Type B pancreatic cell (in vitro differentiated cells): ENCODE measurements around the gene AMHR2. TPM values are rescaled to one million over a fixed set of nuclear protein-coding genes. Genes with fewer than 3 reads are reported as not detected.

Experiments
- DNase-seq: peaks from one replicate; pipeline ENCODE4 v3.0.0; 2021; ENCODE audit warnings: mixed read lengths; ENCODE audit not compliant: unreplicated experiment; ENCODE audit errors: extremely low spot score
- H3K27ac Mint-ChIP-seq: 2 replicates; pipeline ENCODE4 v1.8.0; 2021; ENCODE audit warnings: mild to moderate bottlenecking, mixed read lengths
- H3K27me3 Mint-ChIP-seq: 2 replicates; pipeline ENCODE4 v1.8.0; 2021; ENCODE audit warnings: mixed read lengths
- H3K36me3 Mint-ChIP-seq: 2 replicates; pipeline ENCODE4 v1.8.0; 2021; ENCODE audit warnings: mixed read lengths
- H3K4me1 Mint-ChIP-seq: one replicate; pipeline ENCODE4 v1.8.0; 2021; ENCODE audit warnings: mixed read lengths; ENCODE audit not compliant: unreplicated experiment
- H3K4me3 Mint-ChIP-seq: 2 replicates; pipeline ENCODE4 v1.8.0; 2021; ENCODE audit warnings: mild to moderate bottlenecking, mixed read lengths
- H3K9me3 Mint-ChIP-seq: 2 replicates; pipeline ENCODE4 v1.8.0; 2021; ENCODE audit warnings: mixed read lengths
- total RNA-seq: library from RNA; stranded (reverse); gene quantifications from 2 replicates; pipeline ENCODE4 v1.2.1, GENCODE V29; 2021; ENCODE audit warnings: low replicate concordance
- TF ChIP-seq, protein P1 (sequence below): fragments of 200-600 bp; sonication (generic); conservative IDR thresholded peaks from 2 replicates; pipeline ENCODE4 v1.5.0; 2021; ENCODE audit warnings: antibody characterized with exemption, mild to moderate bottlenecking

AMHR2 gene
- total RNA-seq, 1 donor from 2014 or later: 1.6 TPM

DNA sequence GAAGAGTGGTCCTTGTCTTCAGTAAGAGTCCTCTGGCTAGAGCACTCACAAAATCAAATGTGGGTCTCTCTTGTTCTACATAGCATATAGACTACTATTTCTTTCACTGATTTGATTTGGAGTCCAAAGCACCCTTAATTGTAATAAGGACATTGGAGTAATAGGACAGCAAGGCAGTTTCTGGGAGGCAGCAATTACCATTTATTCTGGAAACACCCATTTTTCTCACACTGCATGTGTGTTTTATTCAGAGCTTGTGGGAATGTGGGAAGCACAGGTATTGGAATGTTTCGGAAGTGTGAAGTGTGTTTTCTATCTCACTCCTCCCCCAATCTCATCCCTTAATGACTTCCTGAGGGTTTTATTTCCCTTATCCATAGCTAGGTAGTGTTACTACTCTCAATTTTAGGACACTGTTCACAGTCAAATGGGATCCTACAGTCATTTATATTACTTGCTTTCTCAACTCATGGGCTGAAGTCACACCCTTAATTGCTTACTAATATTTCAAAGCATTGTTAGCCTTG is 48.5 kb downstream of the AMHR2 start:
- no peak overlapping the region for H3K4me3 Mint-ChIP-seq

DNA sequence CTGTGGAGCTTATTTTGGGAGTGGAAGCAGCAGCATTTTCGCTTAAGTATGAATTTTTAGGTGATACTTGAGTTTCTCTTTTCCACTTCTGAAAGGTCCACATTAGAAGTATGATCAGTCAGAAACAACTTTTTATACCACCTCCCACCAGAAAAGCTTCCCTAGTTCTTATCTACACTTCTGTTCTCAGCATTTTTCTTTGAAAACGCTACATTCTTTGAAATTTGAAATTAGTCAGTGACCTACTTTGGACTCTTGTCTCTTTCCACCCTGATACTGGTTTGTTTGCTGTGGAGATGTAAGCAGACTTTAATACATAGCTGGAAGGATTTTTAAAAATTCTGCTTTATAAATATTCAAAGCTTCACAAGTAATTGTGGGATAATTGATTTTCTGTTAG is 50.4 kb downstream of the AMHR2 start:
- Mint-ChIP-seq H3K36me3 (peaks cover 45% of the 10 kb centered on the region), H3K4me3 (no peak overlapping the region), H3K27ac (peak overlapping the region; percentile 17), H3K9me3 (no peaks in the 10 kb centered on the region), H3K27me3 (no peaks in the 10 kb centered on the region), H3K4me1 (peaks cover 13% of the 10 kb centered on the region)
- TF ChIP-seq, protein P1, sequence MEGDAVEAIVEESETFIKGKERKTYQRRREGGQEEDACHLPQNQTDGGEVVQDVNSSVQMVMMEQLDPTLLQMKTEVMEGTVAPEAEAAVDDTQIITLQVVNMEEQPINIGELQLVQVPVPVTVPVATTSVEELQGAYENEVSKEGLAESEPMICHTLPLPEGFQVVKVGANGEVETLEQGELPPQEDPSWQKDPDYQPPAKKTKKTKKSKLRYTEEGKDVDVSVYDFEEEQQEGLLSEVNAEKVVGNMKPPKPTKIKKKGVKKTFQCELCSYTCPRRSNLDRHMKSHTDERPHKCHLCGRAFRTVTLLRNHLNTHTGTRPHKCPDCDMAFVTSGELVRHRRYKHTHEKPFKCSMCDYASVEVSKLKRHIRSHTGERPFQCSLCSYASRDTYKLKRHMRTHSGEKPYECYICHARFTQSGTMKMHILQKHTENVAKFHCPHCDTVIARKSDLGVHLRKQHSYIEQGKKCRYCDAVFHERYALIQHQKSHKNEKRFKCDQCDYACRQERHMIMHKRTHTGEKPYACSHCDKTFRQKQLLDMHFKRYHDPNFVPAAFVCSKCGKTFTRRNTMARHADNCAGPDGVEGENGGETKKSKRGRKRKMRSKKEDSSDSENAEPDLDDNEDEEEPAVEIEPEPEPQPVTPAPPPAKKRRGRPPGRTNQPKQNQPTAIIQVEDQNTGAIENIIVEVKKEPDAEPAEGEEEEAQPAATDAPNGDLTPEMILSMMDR: no peak
- no peak for DNase-seq

More for the DNA sequence above, 48.5 kb downstream of the AMHR2 start:
- Mint-ChIP-seq H3K4me1 (peaks cover 13% of the 10 kb centered on the region), H3K27ac (no peak overlapping the region), H3K9me3 (no peaks in the 10 kb centered on the region), H3K27me3 (no peaks in the 10 kb centered on the region), H3K36me3 (peaks cover 58% of the 10 kb centered on the region)
- TF ChIP-seq, protein P1: no peak
- DNase-seq: no peak

DNA sequence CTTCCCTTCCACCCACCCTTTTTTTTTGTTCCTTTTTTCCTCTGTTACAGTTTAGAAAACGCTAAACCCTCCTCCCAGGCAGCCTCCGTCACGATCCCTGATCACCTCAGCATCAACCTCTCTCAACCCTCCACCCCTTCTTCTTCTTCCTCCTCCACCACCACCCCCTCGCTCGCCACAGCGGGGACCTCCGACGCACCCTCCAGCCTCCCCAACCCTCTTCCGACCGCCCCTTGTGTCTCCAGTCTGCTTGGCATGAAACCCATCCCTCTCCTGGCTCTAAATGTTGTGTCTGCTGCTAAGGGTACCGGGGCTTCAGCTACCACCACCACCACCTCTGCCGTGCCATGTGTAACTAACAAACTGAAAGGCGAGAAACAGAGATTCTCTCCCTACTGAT is 51.2 kb downstream of the AMHR2 start:
- Mint-ChIP-seq H3K4me3 (no peak overlapping the region), H3K9me3 (no peaks in the 10 kb centered on the region), H3K36me3 (peaks cover 45% of the 10 kb centered on the region)

DNA sequence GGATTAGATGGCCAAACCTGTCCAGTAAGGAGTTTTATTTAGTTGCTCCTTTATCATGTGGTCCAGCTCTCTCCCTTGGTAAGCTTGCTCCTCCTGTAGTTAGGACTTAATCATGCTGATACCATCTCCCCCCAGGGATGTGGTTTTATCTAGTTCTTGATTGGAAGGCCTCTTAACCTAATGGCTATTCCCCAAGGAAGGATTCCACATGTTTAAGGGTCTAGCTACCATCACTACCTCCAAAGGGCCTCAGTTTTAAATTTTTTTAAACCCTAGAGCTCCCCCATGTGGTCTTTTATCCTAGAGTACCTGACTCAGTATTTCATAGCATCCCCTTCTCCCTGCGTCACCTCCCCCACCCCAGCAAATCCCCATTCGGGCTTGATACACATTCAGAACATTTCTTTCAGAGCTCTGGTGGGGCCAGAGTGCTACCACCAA is 53.1 kb downstream of the AMHR2 start:
- H3K4me1 Mint-ChIP-seq: peaks cover 8% of the 10 kb centered on the region
- H3K27me3 Mint-ChIP-seq: no peaks in the 10 kb centered on the region
- TF ChIP-seq, protein P1: peak; percentile 59
- peaks cover 36% of the 10 kb centered on the region for H3K36me3 Mint-ChIP-seq
- peak overlapping the region; percentile 51 for H3K27ac Mint-ChIP-seq
- no peak overlapping the region for H3K4me3 Mint-ChIP-seq
- no peaks in the 10 kb centered on the region for H3K9me3 Mint-ChIP-seq
- DNase-seq: no peak

More for the DNA sequence above, 51.2 kb downstream of the AMHR2 start:
- TF ChIP-seq, protein P1: no peak
- no peak for DNase-seq
- peaks cover 13% of the 10 kb centered on the region for H3K4me1 Mint-ChIP-seq
- H3K27ac Mint-ChIP-seq: peak overlapping the region; percentile 28
- H3K27me3 Mint-ChIP-seq: no peaks in the 10 kb centered on the region

DNA sequence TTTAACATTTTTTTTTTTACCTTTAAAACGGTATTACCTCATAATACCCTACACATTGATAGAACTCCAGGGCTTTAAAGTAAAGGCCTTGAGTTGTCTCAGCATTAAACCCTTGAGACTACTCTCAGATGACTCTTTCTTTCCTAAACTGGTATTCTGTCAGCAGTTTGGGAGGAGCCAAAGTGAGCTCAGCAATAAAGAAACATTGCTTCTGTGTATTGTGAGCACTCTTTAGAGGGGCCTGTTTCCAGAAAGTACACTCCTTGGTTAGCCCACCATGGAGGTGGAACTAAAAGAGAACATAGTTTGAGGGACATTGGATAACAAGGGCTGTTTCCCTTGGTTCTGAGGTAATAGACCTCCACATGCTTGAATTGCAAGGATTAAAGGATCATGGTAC is 55.2 kb downstream of the AMHR2 start:
- TF ChIP-seq, protein P1: no peak
- H3K27me3 Mint-ChIP-seq: no peaks in the 10 kb centered on the region
- no peak overlapping the region for H3K27ac Mint-ChIP-seq
- H3K4me1 Mint-ChIP-seq: peaks cover 18% of the 10 kb centered on the region
- DNase-seq: no peak
- H3K36me3 Mint-ChIP-seq: peaks cover 39% of the 10 kb centered on the region
- no peaks in the 10 kb centered on the region for H3K9me3 Mint-ChIP-seq
- no peak overlapping the region for H3K4me3 Mint-ChIP-seq
